Omental fat pad (tissue), 4 donors: ENCODE data around the gene TDRD7. TPM values are rescaled to one million over a fixed set of nuclear protein-coding genes. Genes with fewer than 3 reads are reported as not detected.

Experiments used
- ATAC-seq: fragments of 150-250 bp; one replicate; pipeline ENCODE4 v1.9.1; 2016; ENCODE audit warnings: mild to moderate bottlenecking, moderate library complexity; ENCODE audit not compliant: low FRiP score
- DNase-seq: peaks from one replicate; pipeline ENCODE4 v3.0.0-alpha.2; 2019; ENCODE audit warnings: low spot score
- CTCF ChIP-seq, 3 donors: fragments of 450-650 bp; IDR thresholded peaks; one replicate each; pipeline ENCODE4 v1.5.1; 2016 to 2017; ENCODE audit warnings: antibody characterized with exemption in 3 of 3, mild to moderate bottlenecking in 3 of 3, moderate library complexity in 2 of 3
- total RNA-seq, 4 donors: library from RNA; depleted of rRNA; stranded (reverse); fragments of >200 nt; gene quantifications; one replicate each; pipeline ENCODE4 v1.1.0, GENCODE V29; 2016

The TDRD7 gene
- 10 to 100 TPM in 2 of 4 donors, 1 to 10 TPM in 2; 8.0 to 18.1 (median 11.1) TPM for total RNA-seq

- ATAC-seq = peak; percentile 99
Measured at GRCh38 chr9:97411789-97412625, at the start of gene TDRD7. Gene TDRD7, plus strand, starts transcription at chr9:97412096. Its CDS starts 16,370 bp downstream, at chr9:97428466.

GRCh38 chr9:97362777-97363545 is 48.9 kb upstream of the TDRD7 start:
- no peak for ATAC-seq
- no peak for DNase-seq
- no peak for TF ChIP-seq CTCF (IDR thresholded peaks at IDR 0.05)

More at GRCh38 chr9:97411789-97412625, at the start of gene TDRD7:
- peak; percentile 73 for DNase-seq
- peak in 2 of 3 donors; percentile 90 to 96 for TF ChIP-seq CTCF (IDR thresholded peaks at IDR 0.05)

- ATAC-seq (no peak), DNase-seq (no peak)
- TF ChIP-seq CTCF (IDR thresholded peaks at IDR 0.05) = no peak
Measured at GRCh38 chr9:97363661-97364299, 48.1 kb upstream of the TDRD7 start.

GRCh38 chr9:97364769-97365490 is 47.0 kb upstream of the TDRD7 start:
- ATAC-seq = no peak
- TF ChIP-seq CTCF (IDR thresholded peaks at IDR 0.05) = no peak

GRCh38 chr9:97365634-97366033 is 46.3 kb upstream of the TDRD7 start:
- ATAC-seq (no peak), DNase-seq (no peak)
- no peak for TF ChIP-seq CTCF (IDR thresholded peaks at IDR 0.05)

More at GRCh38 chr9:97364769-97365490, 47.0 kb upstream of the TDRD7 start:
- no peak for DNase-seq

GRCh38 chr9:97366476-97366875 is 45.4 kb upstream of the TDRD7 start:
- no peak for TF ChIP-seq CTCF (IDR thresholded peaks at IDR 0.05)
- DNase-seq = no peak
- no peak for ATAC-seq
